Activated CD4-positive, alpha-beta T cell treated with anti-CD3 and anti-CD28 coated beads, Interleukin-2, amount 10 ng/mL, durations not matched to agents 24 days and 14 days (primary cell): Measurements from ENCODE around the gene BIRC5. TPM values are rescaled to one million over a fixed set of nuclear protein-coding genes. Genes with fewer than 3 reads are reported as not detected.

Source experiments
- DNase-seq: peaks from one replicate; pipeline ENCODE4 v3.0.0; 2022
- H3K27ac Mint-ChIP-seq: one replicate; pipeline ENCODE4 v1.8.0; 2022; ENCODE audit warnings: mild to moderate bottlenecking, mixed read lengths
- H3K27me3 Mint-ChIP-seq: one replicate; pipeline ENCODE4 v1.8.0; 2022; ENCODE audit warnings: mixed read lengths
- H3K36me3 Mint-ChIP-seq: one replicate; pipeline ENCODE4 v1.8.0; 2022; ENCODE audit warnings: low read depth, mild to moderate bottlenecking, mixed read lengths
- H3K4me1 Mint-ChIP-seq: one replicate; pipeline ENCODE4 v1.8.0; 2021; ENCODE audit warnings: mixed read lengths
- H3K4me3 Mint-ChIP-seq: one replicate; pipeline ENCODE4 v1.8.0; 2022; ENCODE audit warnings: mild to moderate bottlenecking, moderate library complexity, mixed read lengths
- H3K9me3 Mint-ChIP-seq: one replicate; pipeline ENCODE4 v1.8.0; 2021; ENCODE audit warnings: mixed read lengths
- intact Hi-C: fragments of 100-400 bp; cut with micrococcal nuclease; formaldehyde crosslinking; loops from one replicate; pipeline ENCODE4 v1.15.1; 2023
- total RNA-seq: library from RNA; stranded (reverse); gene quantifications from 2 replicates; pipeline ENCODE4 v1.2.3, GENCODE V29; 2022

BIRC5 gene
- total RNA-seq, 1 donor from 2014 or later = 38.7 TPM

- H3K4me1 Mint-ChIP-seq = peaks cover 37% of the 10 kb centered on the region
- H3K4me3 Mint-ChIP-seq = no peak overlapping the region
- DNase-seq = no peak
- no peaks in the 10 kb centered on the region for H3K9me3 Mint-ChIP-seq
- H3K36me3 Mint-ChIP-seq = no peaks in the 10 kb centered on the region
- intact Hi-C loops = no loop called here
- no peak overlapping the region for H3K27ac Mint-ChIP-seq
- no peaks in the 10 kb centered on the region for H3K27me3 Mint-ChIP-seq
Measured at GRCh38 chr17:78268191-78268874, 54.3 kb downstream of the BIRC5 start.

- Mint-ChIP-seq H3K4me3 (no peak overlapping the region), H3K36me3 (peaks cover 2% of the 10 kb centered on the region), H3K27me3 (no peaks in the 10 kb centered on the region), H3K4me1 (peaks cover 35% of the 10 kb centered on the region), H3K27ac (no peak overlapping the region), H3K9me3 (no peaks in the 10 kb centered on the region)
- DNase-seq = no peak
- intact Hi-C loops = no loop called here
Measured at GRCh38 chr17:78268951-78269905, 55.2 kb downstream of the BIRC5 start.

GRCh38 chr17:78269955-78270381 is 55.9 kb downstream of the BIRC5 start:
- H3K9me3 Mint-ChIP-seq = no peaks in the 10 kb centered on the region
- no peak overlapping the region for H3K27ac Mint-ChIP-seq
- no peak overlapping the region for H3K4me3 Mint-ChIP-seq
- no peaks in the 10 kb centered on the region for H3K27me3 Mint-ChIP-seq
- peaks cover 2% of the 10 kb centered on the region for H3K36me3 Mint-ChIP-seq
- no peak for DNase-seq
- H3K4me1 Mint-ChIP-seq = peaks cover 30% of the 10 kb centered on the region
- intact Hi-C loops = no loop called here

GRCh38 chr17:78271419-78272170 is 57.5 kb downstream of the BIRC5 start:
- intact Hi-C loops = no loop called here
- no peak for DNase-seq
- H3K4me1 Mint-ChIP-seq = peaks cover 33% of the 10 kb centered on the region
- H3K36me3 Mint-ChIP-seq = peaks cover 2% of the 10 kb centered on the region
- H3K9me3 Mint-ChIP-seq = no peaks in the 10 kb centered on the region
- H3K4me3 Mint-ChIP-seq = peak overlapping the region; percentile 18
- H3K27ac Mint-ChIP-seq = peak overlapping the region; percentile 60
- H3K27me3 Mint-ChIP-seq = no peaks in the 10 kb centered on the region

- DNase-seq = peak; percentile 86
- Mint-ChIP-seq H3K4me3 (no peak overlapping the region), H3K9me3 (no peaks in the 10 kb centered on the region), H3K36me3 (peaks cover 2% of the 10 kb centered on the region), H3K27me3 (no peaks in the 10 kb centered on the region), H3K27ac (peak overlapping the region; percentile 60), H3K4me1 (peaks cover 34% of the 10 kb centered on the region)
- intact Hi-C loops = no loop called here
Measured at GRCh38 chr17:78272181-78272913, 58.3 kb downstream of the BIRC5 start.

- Mint-ChIP-seq H3K36me3 (peaks cover 2% of the 10 kb centered on the region), H3K4me1 (peaks cover 36% of the 10 kb centered on the region), H3K27me3 (no peaks in the 10 kb centered on the region), H3K9me3 (no peaks in the 10 kb centered on the region), H3K4me3 (no peak overlapping the region), H3K27ac (peak overlapping the region; percentile 60)
- intact Hi-C loops = no loop called here
- no peak for DNase-seq
Measured at GRCh38 chr17:78272914-78273258, 58.8 kb downstream of the BIRC5 start.

- peaks cover 38% of the 10 kb centered on the region for H3K4me1 Mint-ChIP-seq
- no peak overlapping the region for H3K4me3 Mint-ChIP-seq
- no peaks in the 10 kb centered on the region for H3K9me3 Mint-ChIP-seq
- intact Hi-C loops = no loop called here
- DNase-seq = no peak
- no peak overlapping the region for H3K27ac Mint-ChIP-seq
- no peaks in the 10 kb centered on the region for H3K27me3 Mint-ChIP-seq
- peaks cover 2% of the 10 kb centered on the region for H3K36me3 Mint-ChIP-seq
Measured at GRCh38 chr17:78273813-78274212, 59.8 kb downstream of the BIRC5 start.

Other genes with a start within 250 kb of the BIRC5 start
- 250 and 251 TPM in 2 replicates for gene TMC6, start 85.5 kb upstream of the BIRC5 start, total RNA-seq
- 231 and 234 TPM in 2 replicates for gene TMC8, start 83.5 kb upstream of the BIRC5 start, total RNA-seq
- gene C17orf99, start 67.9 kb upstream of the BIRC5 start, total RNA-seq = not detected in 2 replicates
- gene SYNGR2, start 45.7 kb upstream of the BIRC5 start, total RNA-seq = 123 and 125 TPM in 2 replicates
- gene TK1, start 27.2 kb upstream of the BIRC5 start, total RNA-seq = 66.7 and 69.0 TPM in 2 replicates
- gene AFMID, start 26.9 kb upstream of the BIRC5 start, total RNA-seq = 31.0 and 33.4 TPM in 2 replicates
- not detected in 2 replicates for gene TMEM235, start 17.4 kb downstream of the BIRC5 start, total RNA-seq
- gene SOCS3, start 145.8 kb downstream of the BIRC5 start, total RNA-seq = 78.3 and 81.5 TPM in 2 replicates
- 65.6 and 67.8 TPM in 2 replicates for gene PGS1, start 164.4 kb downstream of the BIRC5 start, total RNA-seq